PC-3 (cell line): ENCODE results near the gene ZFYVE28. TPM values are rescaled to one million over a fixed set of nuclear protein-coding genes. Genes with fewer than 3 reads are reported as not detected.

Source experiments
- ATAC-seq: fragments of 200-7000 bp; cut with Tn5 transposase; 2 replicates; pipeline ENCODE4 v1.9.1; 2020; ENCODE audit warnings: mild to moderate bottlenecking, moderate library complexity
- BruUV-seq: library from RNA; stranded (reverse); fragments of 400-500 nt; replicated peaks from 2 replicates; lab custom pipeline; 2021; lab: Mats Ljungman, UMichigan
- CTCF ChIA-PET: fragments of 300-600 bp; sonication (Branson Sonifier 250); formaldehyde crosslinking; loops from one replicate; lab custom pipeline; 2022; ENCODE audit warnings: antibody characterized with exemption; lab: Charles Lee
- POLR2A ChIA-PET: fragments of 300-600 bp; sonication (Branson Sonifier 250); formaldehyde crosslinking; loops from one replicate; lab custom pipeline; 2022; ENCODE audit warnings: antibody characterized with exemption; ENCODE audit not compliant: unreplicated experiment; lab: Charles Lee
- DNase-seq: peaks from one replicate; pipeline ENCODE4 v3.0.0-alpha.2; 2015
- H2AFZ ChIP-seq: fragments of 300-600 bp; sonication (generic); 2 replicates; pipeline ENCODE4 v1.6.0; 2016; ENCODE audit warnings: antibody characterized with exemption, low read length
- H3F3A ChIP-seq: fragments of 300-600 bp; sonication (generic); one replicate; pipeline ENCODE4 v1.6.0; 2017; ENCODE audit warnings: antibody characterized with exemption, low read length, control low read depth, mild to moderate bottlenecking; ENCODE audit not compliant: unreplicated experiment
- H3K27ac ChIP-seq: fragments of 300-600 bp; sonication (generic); 2 replicates; pipeline ENCODE4 v1.5.1; 2016; ENCODE audit warnings: mild to moderate bottlenecking, low read length
- H3K27me3 ChIP-seq: fragments of 300-600 bp; sonication (generic); 2 replicates; pipeline ENCODE4 v1.6.1; 2016; ENCODE audit warnings: low read length, mixed read lengths
- H3K36me3 ChIP-seq: fragments of 300-600 bp; sonication (generic); 2 replicates; pipeline ENCODE4 v1.6.1; 2016; ENCODE audit warnings: low read depth, mixed run types, low read length, mixed read lengths
- H3K4me1 ChIP-seq: fragments of 300-600 bp; sonication (generic); 2 replicates; pipeline ENCODE4 v1.5.1; 2016; ENCODE audit warnings: low read length; ENCODE audit not compliant: insufficient read depth
- H3K4me2 ChIP-seq: fragments of 300-600 bp; sonication (generic); 2 replicates; pipeline ENCODE4 v1.6.0; 2016; ENCODE audit warnings: low read length
- H3K4me3 ChIP-seq: fragments of 300-600 bp; sonication (generic); 2 replicates; pipeline ENCODE4 v1.5.1; 2016; ENCODE audit warnings: mild to moderate bottlenecking, low read length, mixed read lengths
- H3K79me2 ChIP-seq: fragments of 300-600 bp; sonication (generic); 2 replicates; pipeline ENCODE4 v1.6.1; 2017; ENCODE audit warnings: low read length, mixed read lengths
- H3K9ac ChIP-seq: fragments of 300-600 bp; sonication (generic); 2 replicates; pipeline ENCODE4 v1.6.0; 2016; ENCODE audit warnings: mild to moderate bottlenecking, low read length
- H3K9me2 ChIP-seq: fragments of 300-600 bp; sonication (generic); replicated peaks from 2 replicates; pipeline ENCODE4 v1.6.1; 2016; ENCODE audit warnings: mixed run types, low read length, mixed read lengths
- H3K9me3 ChIP-seq: fragments of 300-600 bp; sonication (generic); 2 replicates; pipeline ENCODE4 v1.6.1; 2016; ENCODE audit warnings: low read length, mixed read lengths
- H4K20me1 ChIP-seq: fragments of 300-600 bp; sonication (generic); 2 replicates; pipeline ENCODE4 v1.6.1; 2016; ENCODE audit warnings: low read length, mixed read lengths
- EZH2 ChIP-seq: fragments of 300-600 bp; sonication (generic); IDR thresholded peaks from one replicate; pipeline ENCODE4 v1.6.1; 2017; ENCODE audit warnings: antibody characterized with exemption, mild to moderate bottlenecking, low read length; ENCODE audit not compliant: unreplicated experiment
- EZH2phosphoT487 ChIP-seq: fragments of 300-600 bp; sonication (generic); IDR thresholded peaks from 2 replicates; pipeline ENCODE4 v1.6.1; 2018; ENCODE audit warnings: mild to moderate bottlenecking, antibody characterized with exemption, low read length, borderline replicate concordance
- intact Hi-C: fragments of 100-400 bp; cut with micrococcal nuclease; formaldehyde crosslinking; loops from 2 replicates; pipeline ENCODE4 v1.9.0; 2023
- total RNA-seq: library from RNA; depleted of rRNA; stranded (reverse); fragments of >200 nt; gene quantifications from 2 replicates; pipeline ENCODE4 v1.2.3, GENCODE V29; 2014
- TF ChIP-seq, protein P1 (sequence below): fragments of 300-600 bp; sonication (generic); conservative IDR thresholded peaks from 2 replicates; pipeline ENCODE4 v1.5.1; 2017; ENCODE audit warnings: antibody characterized with exemption, low read depth, mild to moderate bottlenecking, low read length

The ZFYVE28 gene
- total RNA-seq, 1 experiment from 2014 or later: 8.0 TPM

DNA sequence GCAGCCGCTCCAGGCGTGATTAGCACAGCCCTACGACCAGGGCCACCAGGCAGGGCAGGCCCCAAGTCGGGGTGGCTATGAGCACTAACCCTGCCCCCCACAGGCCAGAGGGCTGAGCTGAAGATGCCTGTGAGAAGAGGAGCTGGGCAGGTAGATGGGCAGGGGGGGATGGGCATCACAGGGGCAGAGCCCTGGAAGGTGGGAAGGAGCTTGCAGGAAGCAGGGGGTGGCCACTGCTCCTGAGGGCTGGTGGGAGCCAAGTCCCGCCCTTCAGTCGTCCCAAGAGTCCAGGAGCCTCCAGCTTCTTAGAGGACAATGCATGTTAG is 149.3 kb downstream of the ZFYVE28 start:
- CTCF ChIA-PET: no interaction called here
- TF ChIP-seq EZH2phosphoT487 (no peak), EZH2 (no peak)
- TF ChIP-seq, protein P1, sequence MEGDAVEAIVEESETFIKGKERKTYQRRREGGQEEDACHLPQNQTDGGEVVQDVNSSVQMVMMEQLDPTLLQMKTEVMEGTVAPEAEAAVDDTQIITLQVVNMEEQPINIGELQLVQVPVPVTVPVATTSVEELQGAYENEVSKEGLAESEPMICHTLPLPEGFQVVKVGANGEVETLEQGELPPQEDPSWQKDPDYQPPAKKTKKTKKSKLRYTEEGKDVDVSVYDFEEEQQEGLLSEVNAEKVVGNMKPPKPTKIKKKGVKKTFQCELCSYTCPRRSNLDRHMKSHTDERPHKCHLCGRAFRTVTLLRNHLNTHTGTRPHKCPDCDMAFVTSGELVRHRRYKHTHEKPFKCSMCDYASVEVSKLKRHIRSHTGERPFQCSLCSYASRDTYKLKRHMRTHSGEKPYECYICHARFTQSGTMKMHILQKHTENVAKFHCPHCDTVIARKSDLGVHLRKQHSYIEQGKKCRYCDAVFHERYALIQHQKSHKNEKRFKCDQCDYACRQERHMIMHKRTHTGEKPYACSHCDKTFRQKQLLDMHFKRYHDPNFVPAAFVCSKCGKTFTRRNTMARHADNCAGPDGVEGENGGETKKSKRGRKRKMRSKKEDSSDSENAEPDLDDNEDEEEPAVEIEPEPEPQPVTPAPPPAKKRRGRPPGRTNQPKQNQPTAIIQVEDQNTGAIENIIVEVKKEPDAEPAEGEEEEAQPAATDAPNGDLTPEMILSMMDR: no peak

DNA sequence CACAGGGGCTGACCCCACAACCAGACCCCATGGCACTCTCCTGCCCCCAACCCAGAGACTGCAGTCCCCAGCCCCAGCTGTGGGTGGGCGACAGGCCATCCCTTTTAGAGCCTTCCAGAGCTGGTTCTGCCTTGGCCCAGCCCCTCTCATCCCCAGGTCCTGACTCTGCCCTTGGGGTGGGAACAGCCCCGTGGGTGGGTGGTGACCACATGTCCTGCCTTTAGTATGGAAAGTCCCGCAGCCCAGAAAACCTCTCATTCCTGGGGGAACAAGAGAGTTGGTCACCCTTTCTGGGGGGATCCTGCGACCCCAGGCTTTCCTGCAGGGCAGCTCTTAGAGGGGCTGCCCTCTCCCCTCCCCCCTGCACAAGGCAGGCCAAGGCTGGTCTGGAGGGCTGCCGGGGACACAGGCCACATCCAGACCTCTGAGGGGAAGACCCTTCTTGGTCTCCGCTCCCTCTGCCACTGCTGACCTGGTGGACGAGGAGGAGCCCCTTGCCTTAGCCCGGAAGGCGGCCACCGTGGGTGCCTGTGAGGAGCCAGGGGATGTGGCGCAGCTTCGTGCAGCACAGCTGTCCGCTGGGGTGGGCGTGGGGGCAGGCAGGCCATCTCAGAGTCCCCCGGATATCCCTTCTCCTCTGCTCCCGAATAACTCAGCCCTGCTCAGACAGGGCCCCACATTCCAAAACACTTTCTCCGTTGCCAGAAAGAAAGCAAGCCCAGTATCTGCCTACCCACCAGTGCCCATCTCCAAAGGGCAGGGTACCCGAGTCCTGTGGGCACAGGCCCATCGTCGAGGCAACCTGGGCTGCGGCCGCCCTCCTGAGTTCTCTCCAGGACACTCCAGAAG is 149.9 kb downstream of the ZFYVE28 start:
- CTCF ChIA-PET: no interaction called here
- Histone ChIP-seq H3K9ac (no peak overlapping the region), H3K4me2 (no peak overlapping the region), H3K79me2 (no peaks in the 10 kb centered on the region), H3K27ac (no peak overlapping the region), H3K9me2 (no peaks in the 10 kb centered on the region), H3F3A (no peaks in the 10 kb centered on the region), H3K9me3 (no peaks in the 10 kb centered on the region), H2AFZ (no peak overlapping the region), H3K27me3 (no peaks in the 10 kb centered on the region), H3K4me3 (no peak overlapping the region), H4K20me1 (no peaks in the 10 kb centered on the region), H3K36me3 (no peaks in the 10 kb centered on the region), H3K4me1 (no peaks in the 10 kb centered on the region)
- TF ChIP-seq, protein P1: no peak
- no peak for TF ChIP-seq EZH2phosphoT487
- ATAC-seq (no peak), DNase-seq (no peak)
- no TSS peak for BruUV-seq
- intact Hi-C loops: no loop called here
- POLR2A ChIA-PET: no interaction called here

More for the DNA sequence above, 149.3 kb downstream of the ZFYVE28 start:
- Histone ChIP-seq H3K4me3 (no peak overlapping the region), H4K20me1 (no peaks in the 10 kb centered on the region), H3K9me3 (no peaks in the 10 kb centered on the region), H3K9me2 (no peaks in the 10 kb centered on the region), H3K4me1 (no peaks in the 10 kb centered on the region), H2AFZ (no peak overlapping the region), H3K27ac (no peak overlapping the region), H3F3A (no peaks in the 10 kb centered on the region), H3K79me2 (no peaks in the 10 kb centered on the region), H3K4me2 (no peak overlapping the region), H3K27me3 (no peaks in the 10 kb centered on the region), H3K36me3 (no peaks in the 10 kb centered on the region), H3K9ac (no peak overlapping the region)
- POLR2A ChIA-PET: no interaction called here
- intact Hi-C loops: no loop called here
- ATAC-seq: no peak
- no peak for DNase-seq
- BruUV-seq: no TSS peak

DNA sequence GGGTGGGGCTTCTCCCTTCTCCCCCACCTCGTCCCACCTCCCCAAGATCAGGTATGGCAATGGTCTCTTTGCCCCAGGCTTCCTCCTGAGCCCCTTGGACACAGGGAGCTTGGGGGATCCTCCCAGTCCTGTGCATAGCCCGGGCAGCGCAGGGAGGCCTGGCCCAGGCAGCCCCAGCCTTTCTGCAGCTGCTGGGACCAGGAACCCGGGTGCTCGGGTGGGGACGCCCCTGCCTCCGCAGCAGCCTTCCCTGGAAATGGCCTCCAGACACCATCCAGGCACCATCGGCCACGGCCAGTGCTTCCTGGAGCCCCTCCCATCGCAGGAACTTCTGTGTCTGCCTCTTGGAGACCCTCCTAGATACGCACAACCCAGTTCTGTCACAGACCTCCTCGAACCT is 150.6 kb downstream of the ZFYVE28 start:
- Histone ChIP-seq H3K27ac (no peak overlapping the region), H3K27me3 (no peaks in the 10 kb centered on the region), H3K79me2 (no peaks in the 10 kb centered on the region), H3F3A (no peaks in the 10 kb centered on the region), H3K9ac (no peak overlapping the region), H3K4me2 (no peak overlapping the region), H3K4me3 (no peak overlapping the region), H3K36me3 (no peaks in the 10 kb centered on the region), H2AFZ (no peak overlapping the region), H3K9me2 (no peaks in the 10 kb centered on the region), H3K9me3 (no peaks in the 10 kb centered on the region), H3K4me1 (peaks cover under 1% of the 10 kb centered on the region; the same call in 1 of the 2 replicates), H4K20me1 (no peaks in the 10 kb centered on the region)
- no TSS peak for BruUV-seq
- CTCF ChIA-PET: no interaction called here
- TF ChIP-seq, protein P1: no peak
- no peak for TF ChIP-seq EZH2
- TF ChIP-seq EZH2phosphoT487: no peak
- intact Hi-C loops: no loop called here
- ATAC-seq (no peak), DNase-seq (no peak)
- POLR2A ChIA-PET: no interaction called here
